Raji (cell line): ENCODE data around the gene ZNF354C.

Experiments used
- POLR2A ChIP-seq: IDR thresholded peaks from 2 replicates; pipeline ENCODE4 v1.6.1; 2011; ENCODE audit warnings: low read depth, low read length, control low read depth; ENCODE audit not compliant: insufficient read depth

Gene ZNF354C

DNA sequence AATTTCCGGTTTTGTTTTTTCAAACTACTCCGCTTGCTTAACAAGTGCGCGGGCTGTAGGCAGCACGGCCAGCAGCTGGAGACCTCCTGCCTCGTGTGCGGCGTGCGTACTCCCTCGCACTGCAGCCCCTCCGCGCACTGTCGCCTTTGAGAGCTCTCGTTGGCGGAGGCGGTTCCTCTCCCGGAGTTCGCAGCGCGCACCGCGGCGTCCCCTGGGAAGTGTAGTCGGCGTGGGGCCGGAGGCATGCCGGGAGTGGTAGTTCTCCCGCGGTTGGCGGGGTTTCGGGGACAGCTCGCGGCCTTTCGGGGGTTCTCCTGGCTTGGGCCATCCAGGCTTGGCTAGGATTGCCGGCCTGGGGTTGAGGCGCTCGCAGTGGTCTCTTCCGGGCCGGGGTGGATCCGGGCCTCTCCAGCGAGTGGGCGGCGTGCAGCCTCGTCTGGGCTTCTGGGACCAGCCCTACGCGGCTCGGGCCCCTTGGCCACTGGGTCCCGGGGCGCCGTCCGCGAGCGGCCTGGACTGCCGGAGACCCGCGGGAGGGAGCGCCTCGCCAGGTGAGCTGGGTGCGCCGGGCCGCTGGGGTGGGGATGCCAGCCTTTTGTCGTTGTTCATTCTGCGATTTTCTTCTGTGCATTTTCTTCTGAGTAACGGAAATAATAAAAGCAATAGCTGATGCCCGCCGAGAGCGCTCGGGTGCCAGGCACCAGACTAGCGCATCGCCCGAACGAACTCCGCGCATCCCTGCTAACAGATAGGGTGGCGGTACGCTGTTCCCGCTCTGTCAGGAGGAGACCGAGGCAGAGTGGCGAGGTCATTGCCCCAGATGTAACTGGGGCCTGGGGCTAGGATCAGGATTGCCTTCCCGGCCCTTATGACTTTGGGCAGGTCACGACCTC lies at the start of gene ZNF354C:
TSS of gene ZNF354C (plus strand) at position 258 of the 893 bp plus-strand sequence. CDS start 1,696 bp downstream, outside the sequence.
- no peak for TF ChIP-seq POLR2A

GRCh38 chr5:179023528-179024189 lies 36.5 kb upstream of the ZNF354C start, which contains the start of gene ZNF879:
ZNF879 (plus strand) TSS chr5:179023804; CDS start chr5:179025005, 1,201 bp downstream.
- TF ChIP-seq POLR2A = peak; percentile 45

DNA sequence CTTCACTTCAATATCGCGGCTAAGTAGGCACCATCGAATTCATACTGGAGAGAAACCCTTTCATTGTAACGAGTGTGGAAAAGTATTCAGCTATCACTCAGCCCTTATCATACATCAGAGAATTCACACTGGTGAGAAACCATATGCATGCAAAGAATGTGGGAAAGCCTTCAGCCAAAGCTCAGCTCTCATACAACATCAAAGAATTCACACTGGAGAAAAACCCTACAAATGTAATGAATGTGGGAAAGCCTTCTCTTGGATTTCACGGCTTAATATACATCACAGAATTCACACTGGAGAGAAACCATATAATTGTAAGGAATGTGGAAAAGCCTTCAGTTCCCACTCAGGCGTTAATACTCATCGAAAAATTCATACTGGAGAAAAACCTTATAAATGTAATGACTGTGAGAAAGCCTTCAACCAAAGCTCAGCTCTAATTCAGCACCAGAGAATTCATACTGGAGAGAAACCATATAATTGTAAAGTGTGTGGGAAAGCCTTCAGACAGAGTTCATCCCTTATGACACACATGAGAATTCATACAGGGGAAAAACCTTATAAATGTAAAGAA lies 27.1 kb upstream of the ZNF354C start:
- TF ChIP-seq POLR2A = no peak

DNA sequence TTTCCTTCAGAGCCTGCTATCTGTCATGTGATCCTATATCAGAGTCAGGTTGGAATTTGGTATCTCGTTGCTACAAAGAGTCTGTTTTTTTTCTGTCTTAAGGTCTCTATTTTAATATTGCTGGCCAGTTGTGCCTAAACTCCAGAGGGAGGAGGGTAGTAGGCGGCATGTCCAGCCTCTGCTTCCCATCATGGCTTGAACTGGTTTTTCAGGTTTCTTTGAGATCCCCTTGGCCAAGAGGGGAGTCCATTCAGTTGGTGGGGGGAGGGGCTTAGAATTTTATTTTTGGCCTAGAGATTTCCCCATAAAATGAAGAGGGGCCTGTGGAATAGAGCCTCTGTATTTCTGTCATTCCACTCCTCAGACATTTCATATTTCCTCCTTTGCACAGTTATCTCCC lies 15.4 kb upstream of the ZNF354C start:
- TF ChIP-seq POLR2A = no peak

DNA sequence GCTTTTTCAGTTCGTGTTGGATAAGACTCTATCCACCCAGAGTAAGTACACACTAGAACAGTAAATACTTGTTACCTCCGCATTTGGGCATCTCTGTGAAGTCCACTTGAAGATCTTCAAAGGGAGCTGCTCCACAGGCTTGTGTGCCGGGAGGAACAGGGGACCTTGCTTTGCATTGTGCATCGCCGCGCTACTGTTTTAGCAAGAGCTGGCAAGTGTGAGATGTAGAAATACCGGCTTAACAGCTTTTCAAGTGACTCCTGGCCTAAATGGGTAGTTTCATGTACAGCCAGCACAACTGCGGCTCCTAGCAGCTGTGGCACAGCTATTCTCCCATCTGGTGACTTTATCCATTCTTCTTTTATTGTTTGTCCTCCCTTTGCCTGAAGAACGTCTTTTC lies 8.4 kb upstream of the ZNF354C start:
- no peak for TF ChIP-seq POLR2A

- no peak for TF ChIP-seq POLR2A
These were observed 6.0 kb upstream of the ZNF354C start for GRCh38 chr5:179054036-179054785.

DNA sequence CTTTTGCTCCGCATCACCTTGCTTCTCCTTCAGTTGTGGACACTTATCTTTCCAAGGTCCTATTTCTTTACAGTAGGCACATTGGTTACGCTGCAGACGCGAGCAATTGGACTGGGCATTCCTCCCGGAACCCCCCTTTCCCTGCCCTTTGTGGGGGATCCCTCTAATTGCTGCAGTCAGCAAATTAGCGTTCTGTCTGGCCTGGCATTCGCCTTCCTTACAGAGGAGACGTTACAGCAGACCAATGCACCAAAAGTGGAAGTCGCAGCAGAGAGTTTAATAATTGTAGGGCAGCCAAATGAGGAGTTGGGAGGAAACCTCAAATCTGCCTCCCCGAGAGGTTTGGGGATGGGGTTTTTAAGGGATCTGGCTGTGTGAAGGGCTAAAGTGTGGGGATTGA lies 5.3 kb upstream of the ZNF354C start:
- no peak for TF ChIP-seq POLR2A

- no peak for TF ChIP-seq POLR2A
These were observed 4.7 kb upstream of the ZNF354C start for GRCh38 chr5:179055436-179055835.

DNA sequence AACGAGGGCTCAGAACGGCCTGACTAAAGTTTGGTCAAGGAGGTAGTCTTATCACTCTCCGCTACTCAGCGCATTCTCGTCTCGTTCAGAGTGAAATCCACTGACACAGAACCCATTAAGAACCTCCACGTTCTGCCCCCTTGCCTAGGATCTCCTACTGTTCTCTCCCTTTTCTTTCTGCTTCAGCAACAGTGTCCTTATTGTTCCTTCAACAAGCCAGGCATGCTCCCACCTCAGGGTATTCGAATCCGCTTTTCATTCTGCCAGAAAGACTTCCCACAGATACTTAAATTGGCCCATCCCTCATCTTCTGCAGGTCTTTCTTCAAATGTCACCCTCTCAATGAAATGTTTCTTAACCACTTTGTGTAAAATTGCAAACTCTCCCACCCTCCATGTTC lies 4.3 kb upstream of the ZNF354C start:
- no peak for TF ChIP-seq POLR2A

- TF ChIP-seq POLR2A = no peak
These were observed 852 bp downstream of the ZNF354C start for GRCh38 chr5:179061025-179061424.

- TF ChIP-seq POLR2A = no peak
These were observed 5.5 kb downstream of the ZNF354C start for GRCh38 chr5:179065703-179066102.

DNA sequence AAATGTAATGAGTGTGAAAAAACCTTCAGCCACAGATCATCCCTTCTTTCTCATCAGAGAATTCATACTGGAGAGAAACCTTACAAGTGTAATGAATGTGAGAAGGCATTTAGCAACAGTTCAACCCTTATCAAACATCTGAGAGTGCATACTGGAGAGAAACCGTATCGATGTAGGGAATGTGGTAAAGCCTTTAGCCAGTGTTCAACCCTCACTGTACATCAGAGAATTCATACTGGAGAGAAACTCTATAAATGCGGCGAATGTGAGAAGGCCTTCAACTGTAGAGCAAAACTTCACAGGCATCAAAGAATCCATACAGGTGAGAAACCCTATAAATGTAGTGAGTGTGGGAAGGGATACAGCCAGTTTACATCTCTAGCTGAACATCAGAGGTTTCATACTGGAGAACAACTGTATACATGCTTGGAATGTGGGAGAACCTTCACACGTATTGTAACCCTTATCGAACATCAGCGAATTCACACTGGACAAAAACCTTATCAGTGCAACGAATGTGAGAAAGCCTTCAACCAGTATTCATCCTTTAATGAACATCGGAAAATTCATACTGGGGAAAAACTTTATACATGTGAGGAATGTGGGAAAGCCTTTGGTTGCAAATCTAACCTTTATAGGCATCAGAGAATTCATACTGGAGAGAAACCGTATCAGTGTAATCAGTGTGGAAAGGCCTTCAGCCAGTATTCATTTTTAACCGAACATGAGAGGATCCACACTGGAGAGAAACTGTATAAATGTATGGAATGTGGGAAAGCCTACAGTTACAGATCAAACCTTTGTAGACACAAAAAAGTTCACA lies 19.2 kb downstream of the ZNF354C start:
- no peak for TF ChIP-seq POLR2A

GRCh38 chr5:179080724-179081123 lies 20.6 kb downstream of the ZNF354C start:
- TF ChIP-seq POLR2A = no peak

DNA sequence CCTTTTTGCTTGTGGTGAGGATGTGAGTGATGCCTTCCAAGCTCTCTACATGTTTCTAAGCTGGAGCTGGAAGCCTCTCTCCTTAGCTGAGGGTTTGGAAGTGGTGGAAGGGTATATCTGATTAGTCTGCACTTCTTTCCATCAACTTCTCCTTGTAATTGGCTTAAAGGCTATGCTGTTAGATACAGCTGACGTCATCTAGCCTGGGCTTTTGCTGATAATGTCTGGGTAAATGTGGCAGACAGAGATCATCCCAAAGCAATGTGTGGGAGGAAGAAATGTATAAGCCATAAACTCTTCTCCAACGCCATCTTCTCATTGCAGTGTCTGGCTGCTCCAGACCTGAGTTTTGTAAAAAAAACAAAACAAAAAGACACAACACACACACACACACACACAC lies 29.3 kb downstream of the ZNF354C start:
- TF ChIP-seq POLR2A = no peak
